GM08714 (cell line): ENCODE results near the gene USH1G.

Source experiments
- H3K4me3 ChIP-seq: fragments of 200-500 bp; sonication (Bioruptor generic); 2 replicates; pipeline ENCODE4 v1.5.1; 2014; ENCODE audit warnings: mild to moderate bottlenecking, low read length, inconsistent platforms
- ZNF274 ChIP-seq: IDR thresholded peaks from 2 replicates; pipeline ENCODE4 v1.6.1; 2012; ENCODE audit warnings: mild to moderate bottlenecking, low read depth, low read length

Gene USH1G

GRCh38 chr17:74888469-74888868 is 34.6 kb downstream of the USH1G start:
- TF ChIP-seq ZNF274 = no peak
- H3K4me3 ChIP-seq = no peak overlapping the region

DNA sequence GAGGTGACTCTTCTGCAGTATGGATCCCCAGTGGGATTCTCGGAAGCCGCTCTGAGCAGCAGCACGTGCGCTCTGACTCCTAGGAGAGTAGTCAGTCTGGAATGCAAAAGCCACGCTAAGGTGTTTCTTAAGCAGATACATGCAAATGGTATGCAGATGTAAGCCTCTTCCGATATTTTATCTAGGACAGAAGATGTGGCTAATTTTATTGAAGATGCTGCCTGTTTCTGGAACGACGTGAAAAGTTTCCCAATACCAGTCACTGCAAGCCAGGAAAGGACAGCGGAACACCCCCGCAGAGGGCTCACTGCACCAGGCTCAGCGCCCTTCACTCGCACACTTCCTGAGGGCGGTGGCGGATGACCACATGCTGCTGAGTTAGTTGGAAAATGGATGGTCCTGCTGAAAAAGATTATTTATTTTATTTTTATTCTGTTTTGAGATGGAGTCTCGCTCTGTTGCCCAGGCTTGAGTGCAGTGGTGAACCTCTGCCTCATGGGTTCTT is 39.8 kb downstream of the USH1G start:
- no peak for TF ChIP-seq ZNF274

DNA sequence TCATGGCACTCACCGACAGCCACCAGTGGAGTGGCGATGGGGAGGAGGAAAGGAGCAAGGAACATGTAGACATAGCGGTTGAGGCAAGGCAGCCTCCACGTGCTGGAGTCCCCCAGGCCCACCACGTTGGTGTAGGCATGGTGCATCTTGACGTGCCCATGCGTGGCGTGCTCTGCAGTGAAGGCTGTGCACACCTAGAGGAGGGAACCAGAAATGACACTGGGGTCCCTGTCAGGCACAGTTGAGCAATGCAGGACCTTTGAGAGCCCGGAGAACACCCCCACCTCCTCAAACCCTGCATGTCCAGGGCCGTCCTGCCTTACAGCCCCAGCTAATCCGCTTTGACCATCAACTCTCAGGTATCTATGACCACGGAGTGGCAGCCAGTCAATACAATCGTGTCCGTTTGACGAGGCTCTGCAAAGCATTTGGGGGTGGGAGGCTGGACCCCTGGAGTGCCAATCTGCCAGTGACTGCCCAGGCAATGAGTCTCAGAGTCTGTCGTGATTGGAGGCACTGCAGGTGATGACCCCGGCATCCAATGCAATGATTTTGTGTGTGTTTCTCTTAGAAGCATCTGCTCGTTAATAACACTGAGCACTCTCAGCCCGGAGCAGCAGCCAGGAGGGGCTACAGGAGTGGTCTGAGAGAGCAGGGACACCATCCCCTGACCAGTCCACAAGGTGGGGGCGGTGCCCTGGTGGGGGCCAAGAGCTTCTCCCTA is 40.4 kb downstream of the USH1G start:
- no peak for TF ChIP-seq ZNF274
- H3K4me3 ChIP-seq = no peak overlapping the region

More for the DNA sequence above, 39.8 kb downstream of the USH1G start:
- H3K4me3 ChIP-seq = no peak overlapping the region

- TF ChIP-seq ZNF274 = no peak
- H3K4me3 ChIP-seq = no peak overlapping the region
Observed at GRCh38 chr17:74881073-74881472, 42.0 kb downstream of the USH1G start.

DNA sequence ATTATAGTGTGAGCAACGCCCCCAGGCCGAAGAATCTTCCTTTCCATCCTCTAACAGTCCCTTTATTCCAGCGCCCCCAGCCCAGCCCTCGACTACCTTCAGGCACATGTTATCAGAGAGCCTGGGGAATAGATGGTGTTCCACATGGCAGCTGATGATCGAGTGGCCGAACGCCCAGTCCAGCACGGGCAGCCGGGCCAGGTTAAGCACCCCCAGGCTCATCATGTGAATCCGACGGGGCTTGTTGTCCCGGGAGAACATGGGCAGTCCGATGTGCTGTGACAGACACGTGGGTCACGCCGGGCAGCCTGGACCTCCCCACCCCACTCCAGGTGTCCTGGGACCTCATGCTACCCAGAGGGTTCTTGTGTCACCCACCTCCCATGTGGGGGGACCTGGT is 43.7 kb downstream of the USH1G start:
- no peak for TF ChIP-seq ZNF274
- no peak overlapping the region for H3K4me3 ChIP-seq

DNA sequence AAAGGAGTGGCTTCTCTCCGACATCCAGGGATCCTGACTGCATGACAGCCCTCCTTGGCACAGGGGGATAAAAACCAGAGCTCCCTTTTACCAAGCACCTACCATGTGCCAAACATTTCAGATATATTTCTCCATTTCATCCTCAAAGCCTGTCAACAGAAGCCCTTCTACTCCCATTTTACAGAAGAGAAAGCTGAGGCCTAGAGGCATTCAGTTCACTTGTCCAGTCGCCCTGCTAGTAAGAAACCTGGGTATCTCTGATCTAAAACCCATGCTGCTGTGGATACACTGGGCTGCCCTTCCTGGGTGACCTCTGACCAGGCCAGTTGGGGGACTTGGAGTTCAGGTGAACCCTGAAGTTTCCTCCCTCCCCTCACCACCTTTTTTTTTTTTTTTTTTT is 44.4 kb downstream of the USH1G start:
- H3K4me3 ChIP-seq = no peak overlapping the region
- no peak for TF ChIP-seq ZNF274

- TF ChIP-seq ZNF274 = no peak
Observed at GRCh38 chr17:74877592-74878548, 45.2 kb downstream of the USH1G start.

GRCh38 chr17:74875977-74876593 is 47.0 kb downstream of the USH1G start:
- TF ChIP-seq ZNF274 = no peak

More at GRCh38 chr17:74877592-74878548, 45.2 kb downstream of the USH1G start:
- no peak overlapping the region for H3K4me3 ChIP-seq

GRCh38 chr17:74875155-74875976 is 47.7 kb downstream of the USH1G start:
- H3K4me3 ChIP-seq = no peak overlapping the region
- no peak for TF ChIP-seq ZNF274

More at GRCh38 chr17:74875977-74876593, 47.0 kb downstream of the USH1G start:
- no peak overlapping the region for H3K4me3 ChIP-seq

DNA sequence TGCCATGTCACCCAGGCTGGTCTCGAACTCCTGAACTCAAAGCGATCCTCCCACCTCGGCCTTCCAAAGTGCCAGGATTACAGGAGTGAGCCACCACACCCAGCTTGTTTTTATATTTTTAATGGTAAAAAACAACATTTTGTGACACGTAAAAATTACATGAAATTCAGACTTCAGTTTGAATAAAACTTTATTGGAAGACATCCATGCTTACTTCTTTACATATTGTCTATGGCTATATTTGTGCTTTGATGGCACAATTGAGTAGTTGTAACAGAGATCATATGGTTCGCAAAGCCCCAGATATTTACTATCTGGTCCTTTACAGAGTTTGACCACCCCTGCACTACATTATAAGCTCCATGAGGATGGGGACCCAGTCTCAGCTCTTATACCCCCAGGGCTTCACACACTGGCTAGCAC is 48.4 kb downstream of the USH1G start:
- H3K4me3 ChIP-seq = no peak overlapping the region
- TF ChIP-seq ZNF274 = no peak

DNA sequence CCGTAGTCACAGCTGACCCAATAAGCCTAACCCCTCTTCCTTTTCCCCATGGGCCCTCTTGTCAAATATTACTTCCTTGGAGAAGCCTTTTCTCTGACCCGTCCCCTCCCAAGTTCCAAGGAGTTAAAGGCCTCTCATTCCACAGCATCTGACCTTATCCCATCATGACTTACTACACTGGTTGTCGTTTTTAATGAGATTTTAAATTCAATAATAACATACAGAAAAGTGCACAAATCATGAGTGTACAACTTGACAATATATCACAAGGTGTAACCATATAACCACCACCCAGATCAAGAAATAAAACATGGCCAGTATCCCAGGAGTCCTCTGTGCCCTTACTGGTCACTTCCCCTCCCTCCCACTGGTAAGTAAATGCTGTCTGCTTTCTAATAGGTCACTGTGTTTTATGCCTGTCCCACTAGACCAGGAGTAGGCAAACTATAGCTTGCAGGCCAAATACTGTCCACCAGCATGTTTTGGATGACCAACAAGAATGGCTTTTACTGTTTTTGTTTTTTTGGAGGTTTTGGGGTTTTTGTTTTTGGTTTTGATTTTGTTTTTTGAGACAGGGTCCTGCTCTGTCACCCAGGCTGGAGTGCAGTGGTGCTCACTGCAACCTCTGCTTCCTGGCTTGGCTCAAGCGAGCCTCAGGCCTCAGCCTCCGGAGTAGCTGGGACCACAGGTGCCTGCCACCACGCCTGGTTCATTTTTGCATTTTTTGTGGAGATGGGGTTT is 49.0 kb downstream of the USH1G start:
- H3K4me3 ChIP-seq = peak overlapping the region; percentile 90
- no peak for TF ChIP-seq ZNF274

GRCh38 chr17:74873037-74873873 is 49.8 kb downstream of the USH1G start:
- H3K4me3 ChIP-seq = peak overlapping the region; percentile 90
- no peak for TF ChIP-seq ZNF274
